ENCODE data around the gene POT1.

DNA sequence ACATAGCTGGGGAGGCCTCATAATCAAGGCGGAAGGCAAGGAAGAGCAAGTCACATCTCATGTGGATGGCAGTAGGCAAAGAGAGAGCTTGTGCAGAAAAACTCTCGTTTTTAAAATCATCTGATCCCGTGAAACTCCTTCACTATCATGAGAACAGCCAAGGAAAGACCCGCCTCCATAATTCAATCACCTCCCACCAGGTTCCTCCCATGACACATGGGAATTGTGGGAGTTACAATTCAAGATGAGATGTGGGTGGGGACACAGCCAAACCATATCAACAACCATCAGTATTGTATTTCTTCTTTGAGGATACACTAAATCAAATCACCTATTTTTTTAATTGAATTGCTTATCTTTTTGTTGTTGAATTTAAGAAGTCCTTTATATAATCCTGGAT, 16.7 kb downstream of the POT1 start:
- no peak for TF ChIP-seq CTCF (conservative IDR thresholded peaks at IDR 0.05)
- TF ChIP-seq ZFX (IDR thresholded peaks at IDR 0.05): no peak

All from C4-2B (cell line).